ENCODE results near the gene SDCCAG8.

DNA sequence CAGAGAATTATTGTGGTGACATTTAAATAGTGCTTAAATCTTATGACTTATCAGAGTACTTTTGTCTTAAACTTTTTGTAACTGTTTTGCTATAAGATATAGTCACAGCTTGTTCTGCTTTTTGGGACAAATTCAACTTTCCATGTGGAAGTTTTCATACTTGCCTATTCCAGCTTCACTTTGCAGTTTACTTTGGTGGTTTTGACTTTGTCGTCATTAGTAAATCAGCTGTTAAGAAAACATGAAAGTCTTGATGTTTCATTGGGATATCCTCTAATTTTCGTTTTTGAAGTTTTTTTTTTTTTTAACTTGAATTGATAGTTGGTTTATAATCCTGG is 31.3 kb downstream of the SDCCAG8 start:
- TF ChIP-seq, protein P1, sequence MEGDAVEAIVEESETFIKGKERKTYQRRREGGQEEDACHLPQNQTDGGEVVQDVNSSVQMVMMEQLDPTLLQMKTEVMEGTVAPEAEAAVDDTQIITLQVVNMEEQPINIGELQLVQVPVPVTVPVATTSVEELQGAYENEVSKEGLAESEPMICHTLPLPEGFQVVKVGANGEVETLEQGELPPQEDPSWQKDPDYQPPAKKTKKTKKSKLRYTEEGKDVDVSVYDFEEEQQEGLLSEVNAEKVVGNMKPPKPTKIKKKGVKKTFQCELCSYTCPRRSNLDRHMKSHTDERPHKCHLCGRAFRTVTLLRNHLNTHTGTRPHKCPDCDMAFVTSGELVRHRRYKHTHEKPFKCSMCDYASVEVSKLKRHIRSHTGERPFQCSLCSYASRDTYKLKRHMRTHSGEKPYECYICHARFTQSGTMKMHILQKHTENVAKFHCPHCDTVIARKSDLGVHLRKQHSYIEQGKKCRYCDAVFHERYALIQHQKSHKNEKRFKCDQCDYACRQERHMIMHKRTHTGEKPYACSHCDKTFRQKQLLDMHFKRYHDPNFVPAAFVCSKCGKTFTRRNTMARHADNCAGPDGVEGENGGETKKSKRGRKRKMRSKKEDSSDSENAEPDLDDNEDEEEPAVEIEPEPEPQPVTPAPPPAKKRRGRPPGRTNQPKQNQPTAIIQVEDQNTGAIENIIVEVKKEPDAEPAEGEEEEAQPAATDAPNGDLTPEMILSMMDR (IDR thresholded peaks at IDR 0.05 in 8 of 11, conservative IDR thresholded peaks at IDR 0.05 in 3 of 11) = no peak
- TF ChIP-seq POLR2AphosphoS5 (IDR thresholded peaks at IDR 0.05) = no peak

Data from spleen (tissue), 7 donors.